Endothelial cell of umbilical vein (primary cell): ENCODE measurements around the gene GRM7. TPM values are rescaled to one million over a fixed set of nuclear protein-coding genes. Genes with fewer than 3 reads are reported as not detected.

ENCODE experiments used
- BruUV-seq: library from RNA; stranded (reverse); fragments of 400-500 nt; replicated peaks from 2 replicates; lab custom pipeline; 2021; lab: Mats Ljungman, UMichigan
- CTCF ChIA-PET: fragments of 300-600, 350-600 bp; sonication (Branson Sonifier 250); formaldehyde crosslinking; loops from one replicate; lab custom pipeline; 2021; ENCODE audit warnings: antibody characterized with exemption, inconsistent platforms; lab: Charles Lee
- POLR2A ChIA-PET: fragments of 300-600, 350-600 bp; sonication (Branson Sonifier 250); formaldehyde crosslinking; loops from one replicate; lab custom pipeline; 2021; ENCODE audit warnings: antibody characterized with exemption, inconsistent platforms; lab: Charles Lee
- DNase-seq: peaks from one replicate; pipeline ENCODE4 v3.0.0-alpha.2; 2011; ENCODE audit warnings: low read depth, low spot score
- FAIRE-seq: peaks from 2 replicates; lab custom pipeline; 2011; peaks lifted over from hg19 to GRCh38; lab: Jason Lieb, UNC
- H2AFZ ChIP-seq: 2 replicates; pipeline ENCODE4 v1.6.0; 2012; ENCODE audit warnings: low read depth, low read length, control low read depth, inconsistent platforms
- H3K27ac ChIP-seq: 2 replicates; pipeline ENCODE4 v1.5.1; 2011; ENCODE audit warnings: low read depth, mild to moderate bottlenecking, control low read depth, low read length, moderate library complexity; ENCODE audit not compliant: insufficient read depth
- H3K27me3 ChIP-seq, 2 experiments: 2 replicates each; pipeline versions ENCODE4 v1.6.0 to v1.6.1; 2011; ENCODE audit warnings: low read length in 2 of 2, mixed read lengths in 1 of 2; ENCODE audit not compliant: control insufficient read depth in 2 of 2, insufficient read depth in 2 of 2
- H3K36me3 ChIP-seq, 2 experiments: 2 replicates in 1 of 2; 3 replicates in 1 of 2; pipeline ENCODE4 v1.5.1; 2011; ENCODE audit warnings: low read length in 2 of 2, mild to moderate bottlenecking in 1 of 2, moderate library complexity in 1 of 2; ENCODE audit not compliant: control insufficient read depth in 2 of 2, insufficient read depth in 2 of 2; ENCODE audit errors: extremely low read depth in 1 of 2
- H3K4me1 ChIP-seq: 3 replicates; pipeline ENCODE4 v1.5.1; 2011; ENCODE audit warnings: mild to moderate bottlenecking, low read length; ENCODE audit not compliant: control insufficient read depth, insufficient read depth; ENCODE audit errors: extremely low read depth
- H3K4me2 ChIP-seq: 2 replicates; pipeline ENCODE4 v1.6.1; 2011; ENCODE audit warnings: low read length, control low read depth, mixed read lengths; ENCODE audit not compliant: insufficient read depth
- H3K4me3 ChIP-seq, 3 experiments: fragments of 200-600 bp in 1 of 3; sonication (generic), shearing (Covaris generic) in 1 of 3; replicated peaks in 1 of 3; 2 replicates each; pipeline ENCODE4 v1.5.1; 2011 to 2016; ENCODE audit warnings: control low read depth in 3 of 3, low read length in 3 of 3, mild to moderate bottlenecking in 2 of 3, inconsistent platforms in 1 of 3, low read depth in 1 of 3, moderate library complexity in 1 of 3; ENCODE audit not compliant: insufficient read depth in 1 of 3
- H3K79me2 ChIP-seq: 2 replicates; pipeline ENCODE4 v1.6.0; 2012; ENCODE audit warnings: low read length, inconsistent platforms; ENCODE audit not compliant: control insufficient read depth, insufficient read depth
- H3K9ac ChIP-seq: replicated peaks from 2 replicates; pipeline ENCODE3; 2011; ENCODE audit warnings: low read length, control low read depth; ENCODE audit not compliant: insufficient read depth; ENCODE audit errors: extremely low read depth
- H3K9me1 ChIP-seq: replicated peaks from 3 replicates; pipeline ENCODE4 v1.6.0; 2011; ENCODE audit warnings: mild to moderate bottlenecking, low read length; ENCODE audit not compliant: control insufficient read depth, insufficient read depth; ENCODE audit errors: extremely low read depth
- H3K9me3 ChIP-seq: replicated peaks from 2 replicates; pipeline ENCODE4 v1.5.1; 2012; ENCODE audit warnings: low read length, inconsistent platforms; ENCODE audit not compliant: control insufficient read depth, insufficient read depth
- H4K20me1 ChIP-seq: replicated peaks from 2 replicates; pipeline ENCODE3; 2011; ENCODE audit warnings: mild to moderate bottlenecking, low read length; ENCODE audit not compliant: control insufficient read depth, insufficient read depth; ENCODE audit errors: extremely low read depth
- CTCF ChIP-seq, 2 donors: IDR thresholded peaks; 1 replicate in 1 of 2; 2 replicates in 1 of 2; pipeline ENCODE4 v1.5.1; 2011; ENCODE audit warnings: low read length in 2 of 2, mild to moderate bottlenecking in 2 of 2, moderate library complexity in 2 of 2, control low read depth in 1 of 2, inconsistent platforms in 1 of 2, low read depth in 1 of 2; ENCODE audit not compliant: insufficient read depth in 1 of 2; ENCODE audit errors: extremely low read depth in 1 of 2
- EZH2 ChIP-seq: IDR thresholded peaks from 2 replicates; pipeline ENCODE4 v1.6.1; 2012; ENCODE audit warnings: borderline replicate concordance, low read depth, mild to moderate bottlenecking, moderate library complexity, low read length, inconsistent platforms; ENCODE audit not compliant: severe bottlenecking
- FOS ChIP-seq: IDR thresholded peaks from 2 replicates; pipeline ENCODE4 v1.6.1; 2011; ENCODE audit warnings: mild to moderate bottlenecking, low read length, moderate library complexity, borderline replicate concordance; ENCODE audit not compliant: insufficient read depth
- GATA2 ChIP-seq: IDR thresholded peaks from 2 replicates; pipeline ENCODE4 v1.7.0; 2011; ENCODE audit warnings: low read depth, mild to moderate bottlenecking, moderate library complexity, mixed read lengths, low read length; ENCODE audit not compliant: insufficient read length, insufficient read depth
- JUN ChIP-seq: IDR thresholded peaks from 2 replicates; pipeline ENCODE4 v1.6.1; 2011; ENCODE audit warnings: borderline replicate concordance, low read depth; ENCODE audit not compliant: insufficient read length, insufficient read depth
- MYC ChIP-seq: IDR thresholded peaks from one replicate; pipeline ENCODE4 v1.6.1; 2011; ENCODE audit warnings: mild to moderate bottlenecking, low read depth, low read length
- POLR2A ChIP-seq: IDR thresholded peaks from 2 replicates; pipeline ENCODE4 v1.6.1; 2012; ENCODE audit warnings: low read depth, mild to moderate bottlenecking, control low read depth, low read length
- POLR2AphosphoS5 ChIP-seq: IDR thresholded peaks from 2 replicates; pipeline ENCODE4 v1.6.1; 2012; ENCODE audit warnings: low read depth, mild to moderate bottlenecking, control low read depth, low read length, moderate library complexity; ENCODE audit not compliant: insufficient read depth
- dilution Hi-C: fragments of 300-500 bp; cut with MboI; formaldehyde crosslinking; loops from one replicate; pipeline ENCODE4 v1.15.0; 2019; ENCODE audit warnings: low sequenced_read_pairs; ENCODE audit not compliant: extremely low pct_ligation_motif_present
- intact Hi-C: fragments of 100-400 bp; cut with micrococcal nuclease; formaldehyde crosslinking; loops from one replicate; pipeline ENCODE4 v1.10.0; 2022
- polyA plus RNA-seq, 4 experiments: library from polyadenylated mRNA; depleted of rRNA in 3 of 4; stranded (reverse) in 3 of 4; unstranded in 1 of 4; fragments of >200 nt; gene quantifications; 2 replicates each; pipeline versions ENCODE4 v1.2.1 to v1.2.3, GENCODE V29; 2011 to 2012; ENCODE audit warnings: missing spikeins in 1 of 4
- total RNA-seq: library from RNA; stranded (reverse); gene quantifications from 2 replicates; pipeline ENCODE4 v1.2.3, GENCODE V29; 2021
- TF ChIP-seq, protein P1 (sequence below): IDR thresholded peaks from 2 replicates; pipeline ENCODE4 v1.6.1; 2011; ENCODE audit not compliant: insufficient read depth, insufficient read length

GRM7 gene
- total and polyA plus RNA-seq, 2 donors (not counting 3 experiments of a cell fraction or from before 2014, with no cell fraction given): 0.12 TPM; not detected in 1

DNA sequence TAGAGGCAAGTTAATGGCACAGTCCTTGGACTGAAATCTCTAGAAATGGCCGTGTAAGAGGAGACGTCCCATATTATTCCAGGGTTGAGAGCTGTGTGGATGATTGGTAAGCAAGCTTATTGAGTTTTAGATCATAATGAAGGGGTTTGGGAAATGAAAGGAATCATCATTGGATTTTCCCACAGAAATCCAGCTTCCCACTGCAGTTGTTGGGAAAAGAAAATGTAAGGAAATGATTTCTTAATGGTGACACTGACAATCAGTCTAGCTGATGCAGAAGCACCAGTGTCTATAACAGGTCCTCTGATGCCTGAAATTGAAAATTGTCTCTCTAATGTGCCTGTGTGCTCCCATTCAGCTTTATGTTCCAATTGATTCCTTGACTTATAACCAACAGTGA is 728.6 kb downstream of the GRM7 start:
- Histone ChIP-seq H3K4me2 (no peak overlapping the region), H3K9ac (no peak overlapping the region), H3K36me3 (no peaks in the 10 kb centered on the region), H3K4me1 (no peaks in the 10 kb centered on the region), H3K4me3 (no peak overlapping the region), H3K79me2 (no peaks in the 10 kb centered on the region), H2AFZ (no peak overlapping the region), H3K9me1 (no peaks in the 10 kb centered on the region), H3K27me3 (no peaks in the 10 kb centered on the region), H4K20me1 (no peaks in the 10 kb centered on the region), H3K27ac (no peak overlapping the region), H3K9me3 (no peaks in the 10 kb centered on the region)
- no TSS peak for BruUV-seq
- no peak for DNase-seq
- intact Hi-C loops: no loop called here
- TF ChIP-seq, protein P1, sequence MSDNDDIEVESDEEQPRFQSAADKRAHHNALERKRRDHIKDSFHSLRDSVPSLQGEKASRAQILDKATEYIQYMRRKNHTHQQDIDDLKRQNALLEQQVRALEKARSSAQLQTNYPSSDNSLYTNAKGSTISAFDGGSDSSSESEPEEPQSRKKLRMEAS: no peak
- TF ChIP-seq FOS: no peak
- TF ChIP-seq EZH2: no peak
- TF ChIP-seq POLR2AphosphoS5: no peak
- TF ChIP-seq MYC: no peak
- no peak for TF ChIP-seq JUN
- TF ChIP-seq GATA2: no peak
- no peak for TF ChIP-seq POLR2A
- TF ChIP-seq CTCF (IDR thresholded peaks at IDR 0.05; ENCODE audit: extremely low read depth in 1 of 2, insufficient read depth in 1 of 2, low read depth in 1 of 2, low read length in 2 of 2): no peak
- ChIA-PET POLR2A (no interaction called here), CTCF (interaction anchor here (1.2 kb wide), 1 partner anchor 211 kb away, joined by 3 read pairs; no protein-coding TSS in a partner anchor)
- dilution Hi-C loops: no loop called here
- FAIRE-seq: no peak
